Kidney glomerular epithelial cell (primary cell): ENCODE measurements around the gene UEVLD.
"Not testable (repeated sequence)": the region's sequence is repeated elsewhere in the genome, so short reads cannot be mapped to it uniquely, and the experiment has no call there.

Experiments
- DNase-seq: peaks from one replicate; lab custom pipeline; 2025; lab: John Stamatoyannopoulos, UW

The UEVLD gene

DNA sequence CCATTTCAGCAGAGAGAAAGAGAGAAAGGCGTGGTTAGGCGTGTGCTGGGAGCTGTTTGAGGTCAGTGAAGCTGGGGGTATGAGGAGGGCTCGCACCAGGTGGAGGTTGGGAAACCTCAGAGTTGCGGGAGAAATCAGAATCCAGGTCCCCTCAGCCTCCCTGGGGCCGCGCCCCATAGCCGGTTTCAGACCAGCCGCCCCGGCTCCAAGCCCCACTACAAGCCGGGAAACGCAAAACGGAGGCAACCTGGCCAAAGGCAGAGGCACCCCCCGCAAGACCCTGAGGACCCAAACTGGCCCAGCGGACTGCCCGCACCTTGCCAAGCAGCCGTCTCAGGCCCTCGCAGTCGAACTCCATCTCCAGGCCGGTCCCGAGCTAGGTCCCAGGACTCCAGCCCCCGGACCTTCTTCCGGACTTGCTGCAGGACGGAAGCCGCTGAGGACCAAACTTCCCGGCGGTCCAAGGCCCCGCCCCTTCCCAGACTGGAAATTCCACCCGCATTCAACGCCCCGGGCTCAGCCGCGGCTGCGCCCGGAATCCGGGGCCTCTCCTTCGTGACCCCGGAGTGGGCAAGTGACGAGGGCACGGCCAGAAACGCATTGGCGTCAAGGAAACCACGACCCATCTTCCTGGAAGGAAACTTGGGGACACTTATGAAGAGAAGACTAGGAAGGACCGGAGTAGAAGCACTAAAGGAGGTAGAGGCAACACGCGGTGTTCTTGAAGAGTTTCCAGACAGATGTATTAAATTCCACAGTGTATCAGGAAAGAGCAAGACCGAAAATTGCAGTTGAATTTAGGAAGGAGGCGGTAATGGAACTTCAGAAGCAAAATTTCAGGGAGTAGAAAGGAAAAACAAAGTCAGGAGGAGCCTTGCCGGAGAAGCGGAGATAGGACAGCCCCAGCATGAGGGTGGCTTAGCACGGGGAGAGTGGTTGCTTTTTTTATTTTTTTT is at the start of gene UEVLD:
TSS of gene UEVLD (minus strand) at position 438 of the 956 bp plus-strand sequence. CDS start at position 358, 80 bp downstream.
- peak; percentile 57 for DNase-seq

DNA sequence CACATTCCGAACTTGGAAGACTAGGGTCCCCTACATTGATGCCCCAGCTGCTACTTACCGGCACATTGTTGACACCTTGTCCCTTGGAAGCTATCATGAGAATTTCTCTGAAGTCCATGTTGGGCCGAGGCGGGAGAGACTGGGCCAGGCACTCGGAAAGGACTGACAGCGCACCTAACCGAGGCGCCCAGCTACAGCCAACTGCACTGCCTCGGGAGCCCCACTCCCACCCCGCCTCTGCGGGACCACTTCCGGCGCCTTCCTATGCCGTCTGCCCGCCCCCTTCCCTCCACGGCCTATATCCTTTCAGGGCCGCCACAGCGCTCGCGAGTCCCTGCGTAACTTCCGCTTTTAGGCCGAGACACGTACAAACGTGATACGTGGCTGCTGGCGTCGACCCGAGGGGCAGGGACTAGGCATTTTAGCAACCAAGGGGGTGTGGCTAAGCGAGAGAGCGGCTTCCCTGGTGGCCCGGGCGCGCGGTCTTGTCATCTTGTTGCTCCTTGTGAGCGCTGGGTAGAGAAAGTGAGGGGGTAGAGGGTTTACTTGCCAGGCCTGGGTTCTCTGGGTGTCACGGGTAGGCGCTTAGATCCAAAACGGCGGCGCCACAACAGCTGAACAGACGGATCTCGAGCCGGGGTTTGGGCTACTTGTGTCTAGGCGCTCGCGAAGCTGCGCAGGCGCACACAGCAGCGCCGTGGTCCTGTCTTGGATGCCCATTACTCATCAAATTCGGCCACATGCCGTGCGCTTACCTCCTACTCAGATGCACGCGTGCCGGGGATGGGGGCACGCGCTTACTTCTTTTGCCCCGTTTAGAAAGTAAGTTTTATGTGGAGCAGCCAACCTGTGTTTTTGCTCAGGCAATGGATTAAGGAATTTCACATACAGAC is 45.9 kb upstream of the UEVLD start, which contains the start of gene SPTY2D1:
TSS of gene SPTY2D1 (minus strand) at position 203 of the 893 bp plus-strand sequence. CDS start at position 118, 85 bp downstream.
- peak; percentile 97 for DNase-seq

DNA sequence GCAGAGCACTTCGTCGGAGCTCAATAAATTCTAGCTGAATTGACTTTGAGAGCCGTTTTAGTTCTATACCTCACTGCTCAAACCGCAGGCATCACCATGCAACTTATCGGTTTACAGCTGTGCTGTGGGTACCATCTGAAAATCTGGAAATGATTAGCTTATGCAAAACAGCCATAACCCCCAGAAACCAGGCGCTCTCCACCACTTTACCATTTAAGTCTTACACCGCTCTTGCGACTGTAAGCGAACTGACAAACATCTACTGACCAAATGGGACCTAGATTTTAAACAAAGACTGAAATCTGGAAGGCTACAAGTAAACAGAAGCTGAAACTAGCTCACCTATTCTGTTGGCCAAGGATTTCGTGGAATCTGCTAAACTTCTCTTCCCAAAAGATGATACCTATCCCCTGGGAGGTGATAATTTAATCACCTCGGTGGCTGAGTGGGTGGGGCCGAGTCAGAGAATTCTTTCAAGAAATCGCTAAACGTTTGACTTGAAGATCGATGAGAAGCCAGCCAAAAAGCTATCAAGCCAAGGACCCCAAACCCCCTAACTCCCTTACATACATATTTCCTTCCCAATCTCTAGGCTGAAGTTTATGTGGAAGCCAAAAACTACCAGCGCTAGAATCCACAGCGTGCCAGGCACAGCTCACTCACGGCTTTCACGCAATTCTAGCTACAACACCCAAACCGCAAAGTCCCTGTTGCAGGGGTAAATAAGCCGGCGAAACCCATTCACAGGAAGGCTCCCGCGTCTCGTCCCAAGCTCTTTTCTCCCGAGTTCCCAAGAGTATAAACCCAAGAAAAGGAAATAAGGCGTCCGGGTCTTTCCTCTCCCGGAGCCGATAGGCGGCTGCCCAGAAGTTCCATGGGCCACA is 45.0 kb upstream of the UEVLD start:
- no peak for DNase-seq

DNA sequence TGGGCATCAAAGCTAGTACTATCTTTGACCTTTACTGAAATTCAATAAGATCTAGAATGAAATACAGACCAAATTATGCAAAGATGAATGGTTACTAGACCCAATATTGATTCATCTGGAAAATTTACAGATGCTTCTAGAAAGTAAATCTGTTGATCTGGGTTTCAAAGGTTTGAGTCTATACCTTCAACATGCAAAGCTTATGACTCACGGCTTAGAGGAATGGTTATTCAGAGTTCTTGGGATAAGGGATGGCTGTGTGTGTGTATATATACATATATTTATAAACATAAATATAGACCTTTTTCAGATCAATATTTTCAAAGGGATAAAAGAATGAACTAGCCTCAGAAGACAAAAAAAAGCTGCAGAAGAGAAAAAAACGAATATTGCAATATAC is 44.3 kb upstream of the UEVLD start:
- DNase-seq, result no peak

DNA sequence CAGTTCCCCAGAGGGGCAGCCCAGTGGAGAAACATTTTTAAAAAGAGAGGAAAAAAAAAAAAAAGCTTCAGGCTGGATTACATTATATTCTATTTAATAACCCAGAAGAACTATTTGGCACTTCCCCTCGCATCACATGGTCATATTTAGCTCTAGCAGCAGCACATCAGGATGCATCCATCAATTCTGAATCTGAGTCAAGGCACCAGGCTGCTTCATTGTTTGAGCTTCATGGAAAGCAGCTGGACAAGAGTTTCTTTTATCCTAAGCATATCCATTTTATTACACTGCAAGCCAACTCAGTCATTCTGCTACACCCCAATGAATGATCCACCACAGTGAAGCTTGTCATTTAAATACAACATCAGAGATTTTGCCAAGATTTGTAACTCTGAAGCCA is 35.6 kb upstream of the UEVLD start:
- no peak for DNase-seq

DNA sequence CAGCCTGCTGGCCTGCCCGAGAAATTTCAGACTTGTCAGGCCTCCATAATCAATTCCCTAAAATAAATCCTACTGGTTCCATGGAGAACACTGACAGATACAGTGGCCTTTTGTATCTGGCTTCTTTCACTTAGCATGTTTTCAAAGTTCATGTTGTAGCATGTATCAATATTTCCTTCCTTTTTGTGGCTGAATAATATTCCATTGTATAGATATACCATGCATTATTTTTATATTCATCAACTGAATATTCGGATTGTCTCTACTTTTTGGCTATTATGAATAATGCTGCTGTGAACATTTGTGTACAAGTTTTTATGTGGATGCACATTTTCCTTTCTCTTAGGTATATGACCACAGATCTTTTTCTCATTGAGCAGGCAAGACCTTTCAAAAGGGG is 35.2 kb upstream of the UEVLD start:
- no peak for DNase-seq

DNA sequence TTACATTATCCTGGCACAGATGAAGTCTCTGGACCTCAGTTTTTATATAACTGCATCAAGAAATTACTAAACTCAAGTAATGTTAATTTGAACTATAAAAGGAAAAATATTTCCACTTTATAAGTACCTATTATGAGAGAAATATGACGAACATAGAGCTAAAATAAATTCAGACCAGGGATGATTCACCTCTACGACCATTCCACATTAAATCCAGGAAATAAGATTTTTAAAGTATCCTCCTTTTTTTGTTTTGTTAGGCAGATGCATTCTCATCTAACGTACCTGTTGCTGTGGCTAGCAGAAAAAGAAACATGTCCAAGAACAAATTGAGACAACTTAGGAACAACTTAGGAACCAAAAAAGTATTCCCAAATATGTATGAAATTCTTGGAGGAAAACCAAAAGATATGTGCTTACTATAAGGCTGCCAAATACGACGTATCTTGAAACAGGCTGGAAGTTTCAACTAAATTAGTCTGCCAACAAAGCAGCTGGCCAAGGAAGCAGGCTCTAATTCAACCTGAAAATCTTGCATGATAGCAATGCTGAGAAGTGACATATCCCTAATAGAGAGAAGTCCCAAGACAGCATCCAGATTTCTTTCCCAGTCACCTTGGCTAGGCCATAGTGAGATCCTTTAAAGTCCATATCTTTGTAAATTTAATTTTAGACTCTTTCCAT is 29.9 kb upstream of the UEVLD start:
- DNase-seq, result no peak

DNA sequence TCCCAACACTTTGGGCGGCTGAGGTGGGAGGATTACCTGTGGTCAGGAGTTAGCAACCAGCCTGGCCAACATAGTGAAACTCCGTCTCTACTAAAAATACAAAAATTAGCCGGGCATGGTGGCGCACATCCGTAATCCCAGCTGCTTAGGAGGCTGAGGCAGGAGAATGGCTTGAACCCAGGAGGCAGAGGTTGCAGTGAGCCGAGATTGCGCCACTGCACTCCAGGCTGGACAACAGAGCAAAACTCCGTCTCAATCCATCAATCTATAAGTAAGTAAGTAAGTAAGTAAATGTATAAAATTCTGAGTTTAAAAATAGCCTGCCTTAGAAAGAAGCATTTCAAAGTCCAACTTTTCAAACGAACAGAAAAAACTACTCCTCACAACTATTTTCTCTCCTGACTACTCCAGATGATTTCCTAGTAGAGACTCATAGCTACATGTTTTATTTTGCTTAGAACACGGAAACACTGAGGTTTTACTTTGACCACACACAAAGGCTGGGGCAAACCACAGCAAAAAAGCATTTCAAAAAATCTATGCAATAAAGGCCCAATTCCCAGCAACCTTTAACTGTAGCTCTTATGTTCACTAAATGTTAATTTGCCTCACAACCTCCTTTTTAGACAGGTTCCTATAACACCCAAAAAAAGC is 29.3 kb upstream of the UEVLD start:
- no peak for DNase-seq

DNA sequence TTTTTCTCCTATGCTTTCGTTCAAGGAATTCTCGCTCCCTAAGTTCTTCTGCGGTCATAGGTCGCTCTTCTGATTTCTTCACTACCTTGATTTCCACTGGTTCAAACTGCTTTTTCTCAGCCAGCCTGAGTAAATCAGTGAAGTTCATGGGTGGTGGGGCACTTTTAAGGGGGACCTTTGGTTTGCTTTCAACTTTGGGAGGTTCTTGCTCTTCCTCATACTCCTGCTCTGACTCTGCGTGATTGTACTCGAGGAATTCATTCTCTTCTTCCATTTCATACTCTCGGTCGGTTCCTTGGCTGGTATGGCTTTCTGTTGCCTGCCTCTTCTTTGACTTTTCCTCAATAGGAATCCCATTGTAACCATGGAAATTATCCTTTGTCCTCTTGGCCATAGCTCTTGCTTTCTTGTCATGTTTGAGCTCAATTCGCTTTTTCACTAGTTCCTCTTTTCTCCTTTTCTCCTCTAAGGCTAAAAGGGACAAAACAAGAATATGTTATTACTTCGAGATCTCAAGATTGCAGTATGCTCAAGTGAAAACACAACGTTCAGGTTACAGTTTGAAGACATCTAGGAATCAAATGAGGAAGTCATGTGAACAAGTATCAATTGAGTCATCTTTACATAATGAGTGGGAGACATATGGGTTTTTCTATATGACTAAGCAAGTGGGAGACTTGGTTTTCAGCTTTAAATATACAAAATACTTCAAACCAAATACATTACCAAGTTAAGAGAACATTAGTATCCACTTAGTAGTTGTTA is 27.3 kb upstream of the UEVLD start:
- DNase-seq, result no peak

DNA sequence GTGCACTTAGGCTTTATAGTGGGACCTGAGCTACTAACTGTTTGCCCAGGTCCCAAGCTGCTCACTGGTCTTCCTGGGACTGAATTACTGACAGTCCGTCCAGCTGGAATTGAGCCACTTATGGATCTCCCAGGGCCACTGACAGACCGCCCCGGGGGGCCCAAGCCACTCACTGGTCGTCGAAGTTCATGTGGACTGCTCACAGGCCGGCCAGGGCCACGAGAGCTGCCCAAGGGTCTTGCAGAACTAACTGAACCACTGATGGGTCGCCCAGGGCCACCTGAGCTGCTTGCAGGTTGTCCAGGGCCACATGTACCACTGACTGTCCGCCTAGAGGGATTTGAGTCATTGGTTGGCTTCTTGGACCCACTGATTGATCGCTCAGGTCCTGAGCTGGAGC is 26.1 kb upstream of the UEVLD start:
- no peak for DNase-seq

DNA sequence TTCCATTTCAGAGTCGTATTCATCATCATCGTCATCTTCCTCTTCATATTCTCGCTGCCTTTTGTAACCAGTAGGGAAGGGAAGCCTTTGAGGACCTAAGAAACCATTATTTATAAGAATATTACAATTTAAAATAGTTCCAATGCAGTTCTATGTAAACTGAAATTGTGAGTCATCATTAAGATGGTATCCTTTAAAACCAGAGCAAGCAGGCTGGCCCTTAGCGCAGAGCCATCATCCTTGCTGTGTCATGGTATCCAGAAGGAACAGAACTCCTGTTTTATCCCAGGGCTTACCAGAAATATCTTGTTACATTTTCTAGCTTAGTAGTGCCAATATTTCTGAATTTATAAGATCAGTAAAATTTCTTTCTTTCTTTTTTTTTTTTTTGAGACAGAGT is 23.9 kb upstream of the UEVLD start:
- DNase-seq, result no peak

DNA sequence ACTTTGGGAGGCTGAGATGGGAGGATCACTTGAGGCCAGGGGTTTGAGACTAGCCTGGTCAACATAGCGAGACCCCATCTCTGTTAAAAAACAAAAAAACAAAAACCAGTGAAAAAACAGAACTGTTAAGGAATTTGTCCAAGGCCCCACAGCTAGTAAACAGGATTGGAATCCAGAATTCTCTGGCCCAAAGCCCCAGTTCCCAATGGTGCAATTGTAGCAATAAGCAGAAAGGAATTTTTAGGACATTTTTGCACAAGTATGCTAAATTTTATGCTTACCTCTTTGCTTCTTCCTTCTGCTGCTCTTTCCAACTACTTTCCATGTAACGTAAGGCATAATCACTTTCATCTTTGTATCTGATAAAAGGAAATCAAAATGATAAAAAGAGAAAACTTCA is 22.7 kb upstream of the UEVLD start:
- no peak for DNase-seq

DNA sequence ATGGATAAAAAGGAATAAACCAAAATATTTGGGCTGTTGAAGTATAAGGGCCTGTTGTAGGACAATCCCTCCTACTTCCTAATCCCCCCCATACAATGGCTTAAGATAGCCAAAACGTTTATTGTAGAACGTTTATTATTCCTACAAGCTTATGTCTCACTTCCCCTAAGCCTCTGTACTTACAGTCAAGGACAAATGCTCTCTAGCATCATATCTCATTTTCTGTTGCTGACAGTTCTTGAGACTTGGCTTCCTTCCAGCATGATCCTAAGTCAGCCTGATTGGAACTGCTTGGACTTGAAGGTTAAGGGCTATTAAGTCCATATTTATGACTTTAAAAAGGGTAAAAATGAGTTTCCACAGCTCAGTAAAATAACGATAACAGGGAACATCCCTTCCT is 19.8 kb upstream of the UEVLD start:
- DNase-seq, result no peak

DNA sequence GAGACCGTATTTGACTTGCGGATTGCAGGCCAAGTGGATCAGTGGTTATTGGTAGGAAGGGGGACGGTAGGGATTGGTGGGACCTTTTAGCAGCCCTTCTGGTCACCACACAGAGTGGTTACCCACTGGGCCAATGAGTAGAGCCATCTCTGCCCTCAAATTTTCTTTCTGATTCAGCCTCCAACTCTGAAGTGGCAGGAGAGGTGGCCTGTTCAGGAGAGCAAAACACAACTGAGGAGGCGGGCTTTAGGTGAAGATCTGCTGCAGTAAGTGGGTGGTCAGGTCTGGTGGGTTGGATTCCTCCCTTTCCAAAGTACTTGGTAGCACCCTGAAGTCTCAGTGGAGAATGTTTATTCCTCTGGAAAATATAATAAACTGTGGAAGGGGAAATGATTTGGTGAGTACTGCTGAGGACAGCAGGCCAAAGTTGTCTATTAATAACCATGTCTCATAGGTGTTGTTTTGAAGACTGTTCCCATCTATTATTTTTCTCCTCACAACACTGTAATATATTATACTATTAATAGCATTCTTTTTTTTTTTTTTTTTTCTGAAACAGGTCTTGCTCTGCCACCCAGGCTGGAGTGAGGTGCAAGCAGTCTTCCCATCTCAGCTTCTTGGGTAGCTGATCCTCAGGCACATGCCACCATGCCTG is 12.5 kb upstream of the UEVLD start:
- no peak for DNase-seq

DNA sequence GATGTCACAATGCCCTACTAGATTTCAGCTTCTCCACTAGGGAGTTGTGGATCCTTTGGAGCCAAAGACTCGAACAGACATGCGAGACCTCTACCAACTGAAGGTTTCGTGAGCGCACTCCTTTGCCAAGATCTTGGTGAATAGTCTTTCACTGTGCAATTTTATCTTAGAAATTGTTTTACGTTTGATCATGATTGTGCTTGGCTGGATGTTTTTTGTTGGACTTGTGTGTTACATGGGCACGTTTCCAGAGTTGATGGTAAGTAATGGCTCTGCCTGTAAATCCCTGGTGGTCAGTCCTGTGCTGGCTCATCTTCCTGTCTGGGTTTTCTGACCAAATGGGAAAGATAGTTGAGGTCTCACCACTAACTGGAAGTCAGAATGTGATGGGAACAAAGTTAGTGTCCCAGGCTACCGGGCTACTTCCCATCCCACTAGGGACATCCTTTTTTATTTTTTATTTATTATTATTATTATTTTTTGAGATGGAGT is 11.3 kb upstream of the UEVLD start, which contains the start of gene MISFA:
TSS of gene MISFA (plus strand) at position 51 of the 492 bp plus-strand sequence. CDS start at position 191, 140 bp downstream.
- no peak for DNase-seq

DNA sequence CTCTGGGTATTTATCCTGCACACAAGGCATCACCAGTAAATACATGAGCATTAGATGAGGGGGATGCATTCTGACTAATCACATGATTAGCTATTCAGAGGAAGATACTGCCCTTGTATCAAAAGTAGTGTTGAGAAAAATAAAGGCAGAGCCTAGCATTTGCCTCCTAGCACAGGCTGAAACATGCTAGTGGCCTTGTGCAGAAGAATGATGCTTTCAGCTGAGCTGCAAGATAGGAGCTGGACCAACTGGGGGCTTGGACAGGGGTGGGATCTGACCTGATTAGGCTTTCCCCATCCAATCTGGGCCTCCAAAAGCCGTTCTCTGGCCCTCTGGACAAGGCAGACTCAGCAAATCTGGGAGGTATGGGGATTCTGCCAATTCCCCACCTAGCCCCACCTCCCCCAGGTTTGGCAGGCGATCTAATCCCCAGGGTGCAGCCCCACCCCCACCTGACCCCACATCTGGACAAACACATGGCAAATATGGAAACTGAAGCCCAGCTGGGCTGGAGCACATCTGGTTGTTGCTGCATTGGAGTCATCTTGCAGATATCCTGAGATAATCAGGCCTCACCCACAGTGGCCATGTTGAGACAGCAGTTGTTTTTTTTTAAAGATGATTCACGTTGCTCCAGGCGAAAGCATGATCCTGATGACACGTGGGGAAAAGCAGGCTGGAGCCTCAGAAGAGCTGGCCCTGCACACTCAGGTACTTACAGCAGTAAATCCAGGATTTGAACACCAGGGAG is 6.6 kb upstream of the UEVLD start:
- no peak for DNase-seq

DNA sequence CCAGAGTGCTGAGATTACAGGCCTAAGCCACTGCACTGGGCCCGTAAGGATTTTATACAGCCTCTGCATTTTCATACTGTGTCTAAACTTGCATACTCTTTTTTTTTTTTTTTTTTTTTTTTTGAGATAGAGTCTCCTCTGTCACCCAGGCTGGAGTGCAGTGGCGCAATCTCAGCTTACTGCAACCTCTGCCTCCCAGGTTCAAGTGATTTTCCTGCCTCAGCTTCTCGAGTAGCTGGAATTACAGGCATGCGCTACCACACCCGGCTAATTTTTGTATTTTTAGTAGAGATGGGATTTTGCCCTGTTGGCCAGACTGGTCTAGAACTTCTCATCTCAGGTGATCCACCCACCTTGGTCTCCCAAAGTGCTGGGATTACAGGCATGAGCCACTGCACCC is 5.6 kb upstream of the UEVLD start:
- DNase-seq, result not testable (repeated sequence)

DNA sequence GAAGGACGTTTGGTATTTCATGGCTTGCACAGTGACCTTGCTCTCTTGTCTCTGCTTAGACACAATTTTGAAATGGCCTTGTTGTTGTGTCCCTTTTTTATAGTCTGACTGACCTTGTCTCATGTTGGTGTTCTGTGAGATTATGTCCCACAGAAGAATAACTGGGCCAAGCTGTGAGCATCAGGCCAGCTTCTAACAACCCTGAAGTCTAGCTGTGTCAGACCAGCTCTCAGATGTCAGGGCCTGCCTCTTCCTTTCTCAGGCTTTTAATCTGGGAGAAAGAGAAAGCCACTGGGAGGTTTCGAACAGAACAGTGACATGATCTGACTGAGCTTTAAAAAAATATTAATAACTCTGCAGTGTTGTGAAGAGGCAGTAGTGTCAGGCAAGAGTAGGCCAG is 2.0 kb upstream of the UEVLD start:
- no peak for DNase-seq
